Stimulated activated naive CD8-positive, alpha-beta T cell treated with anti-CD3 and anti-CD28 coated beads, Interleukin-15, amount 100 ng/mL, for 72 hours (primary cell): ENCODE results near the gene HOXD13.
A peak's percentile ranks its signal among the peaks of the same experiment; 100 is the strongest.

Source experiments
- ATAC-seq: fragments of 150-1000 bp; cut with Tn5 transposase; 2 replicates; pipeline ENCODE4 v1.10.0; 2021; ENCODE audit warnings: mild to moderate bottlenecking, moderate library complexity
- DNase-seq, 2 donors: peaks; one replicate each; pipeline ENCODE4 v3.0.0; 2021 to 2022
- H3K27ac Mint-ChIP-seq, 2 donors: one replicate each; pipeline ENCODE4 v1.8.0; 2022; ENCODE audit warnings: mild to moderate bottlenecking in 2 of 2, mixed read lengths in 2 of 2, moderate library complexity in 2 of 2
- H3K27me3 Mint-ChIP-seq: one replicate; pipeline ENCODE4 v1.8.0; 2022; ENCODE audit warnings: mixed read lengths
- H3K4me1 Mint-ChIP-seq: one replicate; pipeline ENCODE4 v1.8.0; 2022; ENCODE audit warnings: mild to moderate bottlenecking, mixed read lengths
- H3K4me3 Mint-ChIP-seq, 2 donors: one replicate each; pipeline ENCODE4 v1.8.0; 2022; ENCODE audit warnings: mild to moderate bottlenecking in 2 of 2, mixed read lengths in 2 of 2, moderate library complexity in 1 of 2
- H3K9me3 Mint-ChIP-seq, 2 donors: one replicate each; pipeline ENCODE4 v1.8.0; 2022; ENCODE audit warnings: mixed read lengths in 2 of 2

The HOXD13 gene

GRCh38 chr2:176097820-176098365 is 5.4 kb downstream of the HOXD13 start:
- DNase-seq (no peak), ATAC-seq (no peak)
- Mint-ChIP-seq H3K9me3 (no peaks in the 10 kb centered on the region), H3K27me3 (peaks cover 100% of the 10 kb centered on the region), H3K4me1 (peaks cover 43% of the 10 kb centered on the region), H3K27ac (peak overlapping the region in 1 of 2 donors; percentile 80), H3K4me3 (peak overlapping the region; percentile 70 to 80)

DNA sequence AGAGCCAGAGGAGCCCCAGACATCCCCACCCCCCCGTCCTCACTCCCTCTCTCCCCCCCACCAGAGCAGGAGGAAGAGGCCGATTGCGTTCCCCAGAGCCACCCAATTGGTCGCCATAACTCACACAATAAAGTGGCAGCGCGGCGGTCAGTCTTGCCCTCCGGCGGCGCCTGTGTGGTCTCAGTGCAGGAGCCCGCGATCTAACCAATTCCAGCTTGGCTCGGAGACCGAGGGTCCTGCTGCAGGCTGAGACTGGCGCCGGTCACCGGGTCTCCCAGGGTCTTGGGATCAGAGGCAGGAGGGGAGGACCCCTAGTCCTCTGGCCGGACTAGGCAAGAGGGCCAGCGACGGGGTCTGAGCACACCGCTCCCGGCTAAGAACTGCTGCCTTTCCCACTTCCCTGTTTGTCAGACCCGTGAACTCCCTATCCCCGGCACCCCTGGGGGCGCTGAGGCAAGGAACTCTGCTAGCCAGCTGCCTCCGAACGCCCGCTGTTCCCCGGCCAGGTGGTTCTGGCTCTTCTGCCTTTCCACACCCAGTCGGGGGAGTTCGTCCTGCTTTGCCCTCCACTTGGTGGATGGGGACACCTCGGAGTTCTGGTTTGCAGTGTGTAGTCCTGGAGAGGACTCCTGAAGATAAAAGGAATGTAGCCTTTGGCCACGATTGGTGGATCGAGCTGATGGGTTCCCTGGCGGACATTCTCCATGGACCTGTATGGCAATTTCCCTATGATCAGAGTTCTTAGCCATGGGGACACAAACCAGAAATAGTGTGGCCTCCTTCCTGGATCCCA is 6.0 kb downstream of the HOXD13 start:
- Mint-ChIP-seq H3K4me3 (no peak overlapping the region), H3K27ac (no peak overlapping the region)

GRCh38 chr2:176099159-176099727 is 6.7 kb downstream of the HOXD13 start:
- ATAC-seq = no peak
- no peak for DNase-seq
- no peaks in the 10 kb centered on the region for H3K9me3 Mint-ChIP-seq
- H3K27me3 Mint-ChIP-seq = peaks cover 100% of the 10 kb centered on the region
- H3K4me1 Mint-ChIP-seq = peaks cover 37% of the 10 kb centered on the region
- peak overlapping the region in 1 of 2 donors; percentile 27 for H3K27ac Mint-ChIP-seq
- no peak overlapping the region for H3K4me3 Mint-ChIP-seq

More for the DNA sequence above, 6.0 kb downstream of the HOXD13 start:
- DNase-seq = peak in 1 of 2 donors; percentile 5
- ATAC-seq = no peak
- H3K27me3 Mint-ChIP-seq = peaks cover 100% of the 10 kb centered on the region
- peaks cover 36% of the 10 kb centered on the region for H3K4me1 Mint-ChIP-seq
- no peaks in the 10 kb centered on the region for H3K9me3 Mint-ChIP-seq

DNA sequence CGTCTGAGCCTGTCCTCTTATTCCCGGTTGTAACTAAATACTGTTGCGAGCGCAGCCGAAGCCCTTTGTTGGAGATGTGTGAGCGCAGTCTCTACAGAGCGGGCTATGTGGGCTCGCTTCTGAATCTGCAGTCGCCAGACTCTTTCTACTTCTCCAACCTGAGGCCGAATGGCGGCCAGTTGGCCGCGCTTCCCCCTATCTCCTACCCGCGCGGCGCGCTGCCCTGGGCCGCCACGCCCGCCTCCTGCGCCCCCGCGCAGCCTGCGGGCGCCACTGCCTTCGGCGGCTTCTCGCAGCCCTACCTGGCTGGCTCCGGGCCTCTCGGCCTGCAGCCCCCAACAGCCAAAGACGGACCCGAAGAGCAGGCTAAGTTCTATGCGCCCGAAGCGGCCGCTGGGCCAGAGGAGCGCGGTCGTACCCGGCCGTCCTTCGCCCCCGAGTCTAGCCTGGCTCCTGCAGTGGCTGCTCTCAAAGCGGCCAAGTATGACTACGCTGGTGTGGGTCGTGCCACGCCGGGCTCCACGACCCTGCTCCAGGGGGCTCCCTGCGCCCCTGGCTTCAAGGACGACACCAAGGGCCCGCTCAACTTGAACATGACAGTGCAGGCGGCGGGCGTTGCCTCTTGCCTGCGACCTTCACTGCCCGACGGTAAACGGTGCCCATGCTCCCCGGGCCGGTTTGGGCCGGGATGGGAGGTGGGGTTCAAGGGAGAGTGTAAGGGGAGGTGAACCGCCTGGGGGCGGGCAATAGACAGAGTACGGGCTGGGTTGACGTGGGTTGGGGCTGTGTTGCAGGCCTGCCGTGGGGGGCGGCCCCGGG is 7.4 kb downstream of the HOXD13 start, which contains the start of gene HOXD12:
Gene HOXD12, plus strand, starts transcription at position 68 of the 819 bp plus-strand sequence. Its CDS starts 7 bp downstream, at position 75.
- DNase-seq (peak in 1 of 2 donors; percentile 8), ATAC-seq (no peak)
- no peak within 1 kb of the TSS for H3K4me3 Mint-ChIP-seq

GRCh38 chr2:176100547-176101140 is 8.1 kb downstream of the HOXD13 start:
- DNase-seq (peak in 1 of 2 donors; percentile 7), ATAC-seq (no peak)
- Mint-ChIP-seq H3K27me3 (peaks cover 100% of the 10 kb centered on the region), H3K27ac (no peak overlapping the region), H3K4me3 (no peak overlapping the region), H3K4me1 (peaks cover 51% of the 10 kb centered on the region), H3K9me3 (no peaks in the 10 kb centered on the region)

More for the DNA sequence above, 7.4 kb downstream of the HOXD13 start, which contains the start of gene HOXD12:
- H3K27me3 Mint-ChIP-seq = peaks cover 100% of the 10 kb centered on the region
- H3K4me1 Mint-ChIP-seq = peaks cover 44% of the 10 kb centered on the region
- H3K27ac Mint-ChIP-seq = peak within 1 kb of the TSS in 1 of 2 donors; percentile 27
- no peaks in the 10 kb centered on the region for H3K9me3 Mint-ChIP-seq

DNA sequence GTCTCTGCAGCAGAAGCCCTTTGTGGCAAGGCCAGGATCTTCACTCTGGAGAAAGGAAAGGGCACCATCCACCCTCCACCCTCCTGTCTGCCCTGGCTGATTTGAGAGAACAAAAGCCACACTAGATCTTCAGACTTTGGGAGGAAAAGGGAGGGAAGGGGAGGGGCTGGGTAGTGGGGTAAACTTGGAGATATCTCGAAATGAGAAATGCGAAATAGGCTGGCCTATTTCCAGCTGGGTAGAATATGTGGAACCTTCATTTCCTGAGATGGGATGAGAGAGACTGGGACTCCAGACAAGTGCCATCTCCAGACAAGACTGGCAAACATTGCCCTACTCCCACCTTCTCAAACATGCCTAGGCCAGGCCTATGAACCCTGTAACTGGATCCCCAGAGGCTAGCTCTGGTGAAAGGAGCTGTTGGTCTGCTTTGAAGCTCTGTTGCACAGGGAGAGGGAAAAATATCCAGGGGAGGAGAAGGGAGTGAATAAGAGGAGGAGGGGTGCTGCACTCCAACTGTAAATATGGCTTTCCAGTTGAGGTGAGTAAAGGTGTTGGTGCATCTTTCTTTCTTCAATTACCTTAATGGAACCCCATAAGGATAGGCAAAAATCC is 8.8 kb downstream of the HOXD13 start:
- H3K27ac Mint-ChIP-seq = no peak overlapping the region
- peaks cover 100% of the 10 kb centered on the region for H3K27me3 Mint-ChIP-seq
- peak in 1 of 2 donors; percentile 4 for DNase-seq
- H3K4me3 Mint-ChIP-seq = no peak overlapping the region
- peaks cover 57% of the 10 kb centered on the region for H3K4me1 Mint-ChIP-seq
- ATAC-seq = no peak
- no peaks in the 10 kb centered on the region for H3K9me3 Mint-ChIP-seq

DNA sequence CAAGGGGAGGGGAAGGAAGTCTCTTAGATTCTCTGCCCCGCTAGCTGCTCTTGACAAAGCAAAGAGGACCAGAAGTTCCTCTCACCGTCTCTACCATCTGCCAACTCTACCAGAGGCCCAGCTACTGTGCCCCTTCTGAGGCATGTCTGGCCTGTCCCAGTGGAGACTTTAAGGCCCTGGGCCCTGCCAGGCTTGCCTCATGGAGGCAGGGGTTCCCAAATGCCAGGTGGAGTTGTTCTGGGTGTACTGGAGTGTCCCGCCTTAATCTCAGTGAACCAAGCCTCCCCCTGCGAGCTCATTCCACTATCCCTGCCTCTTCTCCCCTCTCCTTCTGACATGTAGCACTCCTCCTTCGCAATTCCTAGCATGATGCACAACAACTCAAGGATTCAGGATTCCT is 9.3 kb downstream of the HOXD13 start:
- H3K27me3 Mint-ChIP-seq = peaks cover 100% of the 10 kb centered on the region
- no peaks in the 10 kb centered on the region for H3K9me3 Mint-ChIP-seq
- H3K4me1 Mint-ChIP-seq = peaks cover 55% of the 10 kb centered on the region
- DNase-seq (no peak), ATAC-seq (no peak)
- no peak overlapping the region for H3K27ac Mint-ChIP-seq
- H3K4me3 Mint-ChIP-seq = no peak overlapping the region

DNA sequence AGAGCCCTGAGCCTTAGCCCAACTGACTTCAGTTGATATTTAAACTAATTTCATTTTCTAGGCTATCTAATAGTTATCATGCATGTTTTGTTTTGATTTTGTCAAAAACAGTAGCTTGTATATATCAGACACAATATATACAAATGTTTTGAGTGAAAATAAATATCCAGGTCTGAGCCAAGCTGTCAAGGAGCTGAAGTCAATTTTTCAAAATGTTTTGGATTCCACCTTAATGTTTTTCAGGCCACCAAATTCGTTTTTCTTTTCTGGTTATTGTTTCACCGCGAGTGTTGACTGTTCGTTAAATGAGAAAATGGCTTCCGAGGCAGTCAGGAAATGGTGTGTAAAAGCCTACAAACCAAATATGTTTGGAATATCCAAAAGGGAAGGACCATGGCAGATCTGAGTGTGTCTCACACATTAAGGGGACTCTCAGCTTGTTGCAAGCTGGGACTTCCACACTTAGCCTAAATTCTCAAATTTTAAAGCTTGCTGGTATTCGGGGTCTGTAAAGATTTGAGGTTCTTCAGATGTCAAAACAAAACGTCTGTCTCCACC is 9.9 kb downstream of the HOXD13 start:
- no peak overlapping the region for H3K27ac Mint-ChIP-seq
- ATAC-seq = no peak
- no peak overlapping the region for H3K4me3 Mint-ChIP-seq
- peaks cover 100% of the 10 kb centered on the region for H3K27me3 Mint-ChIP-seq
- peaks cover 50% of the 10 kb centered on the region for H3K4me1 Mint-ChIP-seq
- H3K9me3 Mint-ChIP-seq = no peaks in the 10 kb centered on the region
- DNase-seq = no peak

- Mint-ChIP-seq H3K9me3 (no peaks in the 10 kb centered on the region), H3K4me3 (no peak overlapping the region), H3K27me3 (peaks cover 95% of the 10 kb centered on the region), H3K4me1 (peaks cover 42% of the 10 kb centered on the region), H3K27ac (no peak overlapping the region)
- DNase-seq = no peak
- no peak for ATAC-seq
These were observed 10.7 kb downstream of the HOXD13 start for GRCh38 chr2:176103194-176103593.

GRCh38 chr2:176103742-176104315 is 11.3 kb downstream of the HOXD13 start:
- ATAC-seq = no peak
- Mint-ChIP-seq H3K27me3 (peaks cover 95% of the 10 kb centered on the region), H3K27ac (no peak overlapping the region), H3K4me3 (peak overlapping the region; percentile 29 to 72), H3K4me1 (peaks cover 43% of the 10 kb centered on the region), H3K9me3 (no peaks in the 10 kb centered on the region)
- no peak for DNase-seq

GRCh38 chr2:176104316-176105077 is 12.0 kb downstream of the HOXD13 start:
- H3K27me3 Mint-ChIP-seq = peaks cover 95% of the 10 kb centered on the region
- DNase-seq = no peak
- H3K27ac Mint-ChIP-seq = no peak overlapping the region
- H3K4me3 Mint-ChIP-seq = peak overlapping the region; percentile 55 to 72
- peak; percentile 13 for ATAC-seq
- H3K4me1 Mint-ChIP-seq = peaks cover 47% of the 10 kb centered on the region
- H3K9me3 Mint-ChIP-seq = no peaks in the 10 kb centered on the region

DNA sequence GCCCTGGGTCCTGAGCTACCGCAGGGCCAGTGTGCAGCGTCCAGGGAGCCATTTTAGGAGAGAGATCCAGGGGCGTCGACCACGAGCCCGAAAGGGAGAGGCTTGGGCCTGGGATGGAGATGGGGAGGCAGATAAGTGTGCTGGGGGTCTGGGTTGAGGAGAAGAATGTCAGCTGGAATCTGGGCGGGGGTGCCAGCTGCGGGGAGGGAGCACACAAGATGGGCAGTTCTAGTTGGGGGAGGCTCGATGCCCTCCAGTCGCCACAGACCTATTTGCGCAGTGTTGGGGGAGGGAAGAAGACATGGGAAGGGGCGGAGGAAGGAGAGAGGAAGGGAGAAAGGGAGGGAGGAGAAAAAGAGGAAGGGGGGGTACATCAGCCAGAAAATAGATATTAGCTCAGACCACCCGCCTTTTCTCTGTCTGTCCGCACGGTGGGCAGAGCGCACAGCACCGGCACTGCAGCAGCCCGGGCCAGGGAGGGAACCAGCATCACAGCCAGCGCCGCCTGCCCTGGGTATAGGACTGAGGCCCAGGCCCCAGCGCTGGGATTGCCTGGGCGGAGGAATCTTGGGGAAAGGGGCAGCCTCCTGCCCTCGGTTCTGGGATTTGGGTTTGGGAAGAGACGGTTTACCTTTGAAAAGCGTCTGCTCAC is 12.7 kb downstream of the HOXD13 start:
- Mint-ChIP-seq H3K27ac (no peak overlapping the region), H3K27me3 (peaks cover 95% of the 10 kb centered on the region), H3K9me3 (no peaks in the 10 kb centered on the region), H3K4me3 (peak overlapping the region; percentile 55 to 72), H3K4me1 (peaks cover 46% of the 10 kb centered on the region)
- DNase-seq (peak in 1 of 2 donors; percentile 7), ATAC-seq (no peak)
